Psoas muscle (tissue), 8 donors: ENCODE data around the gene FGF3. TPM values are rescaled to one million over a fixed set of nuclear protein-coding genes. Genes with fewer than 3 reads are reported as not detected.

Source experiments
- ATAC-seq, 4 donors: fragments of 200-7000 bp; cut with Tn5 transposase; one replicate each; pipeline ENCODE4 v1.9.1; 2020; ENCODE audit warnings: moderate library complexity in 3 of 4, mild to moderate bottlenecking in 2 of 4
- DNase-seq, 2 donors: peaks; one replicate each; pipeline ENCODE4 v3.0.0-alpha.2; 2020
- H3K27ac ChIP-seq: fragments of 200-600 bp; one replicate; pipeline ENCODE4 v1.8.0; 2022
- H3K27me3 ChIP-seq, 3 donors: fragments of 200-600 bp in 1 of 3; one replicate each; pipeline versions ENCODE4 v1.6.1 to v1.8.0; 2013 to 2022; ENCODE audit warnings: low read length in 2 of 3, mild to moderate bottlenecking in 2 of 3, moderate library complexity in 1 of 3; ENCODE audit not compliant: insufficient read depth in 3 of 3
- H3K36me3 ChIP-seq, 2 donors: fragments of 200-600 bp in 1 of 2; one replicate each; pipeline versions ENCODE4 v1.6.1 to v1.8.0; 2013 to 2022; ENCODE audit warnings: low read depth in 1 of 2, mild to moderate bottlenecking in 1 of 2, moderate library complexity in 1 of 2; ENCODE audit not compliant: insufficient read depth in 1 of 2
- H3K4me1 ChIP-seq: fragments of 200-600 bp; one replicate; pipeline ENCODE4 v1.8.0; 2022
- H3K4me3 ChIP-seq: fragments of 200-600 bp; one replicate; pipeline ENCODE4 v1.8.0; 2022; ENCODE audit warnings: mild to moderate bottlenecking
- H3K9me3 ChIP-seq: fragments of 200-600 bp; one replicate; pipeline ENCODE4 v1.8.0; 2022
- WGBS, 3 donors: extraction: QIAGEN DNeasy Blood & Tissue Kit; methylation state at CpG; one replicate each; pipeline versions ENCODE4 v1.1.6 to v1.1.7; 2013; 5-methylcytosine and 5-hydroxymethylcytosine counted together
- intact Hi-C, 2 donors: fragments of 100-400 bp; cut with DNase I; formaldehyde crosslinking; loops; one replicate each; pipeline versions ENCODE4 v1.11.0 to v1.14.2; 2022
- polyA plus RNA-seq, 3 donors: library from polyadenylated mRNA; stranded (reverse); fragments of 200-250 nt; gene quantifications; one replicate each; pipeline ENCODE4 v1.2.3, GENCODE V29; 2013
- total RNA-seq, 4 donors: library from RNA; stranded (reverse); fragmentation: NEBNext Ultra II Directional in 2 of 4; extraction: Animal tissue kit (Norgen Biotek cat#: 25700) in 2 of 4; gene quantifications; one replicate each; pipeline versions ENCODE4 v1.2.1 to v1.2.4, GENCODE V29; 2021 to 2023
- TF ChIP-seq, protein P1 (sequence below): fragments of 200-600 bp; IDR thresholded peaks from one replicate; pipeline ENCODE4 v1.8.0; 2022; ENCODE audit warnings: antibody characterized with exemption
- donor health status: healthy with polysubstance abuse.
- donor health status: DM: no; HTN: no; CAD: no; lungs with moderate emphysema.
- donor health status: Bipolar disorder and iron deficiency.
- donor health status: healthy.
- donor health status: DM: yes; HTN: yes; CAD: no.
- donor health status: DM: no; HTN: no; CAD: no.
- donor health status: DM: no; HTN: no; CAD: no.
- donor health status: DM: yes; HTN: yes; CAD: no.

Gene FGF3
- total and polyA plus RNA-seq, 7 donors = not detected

DNA sequence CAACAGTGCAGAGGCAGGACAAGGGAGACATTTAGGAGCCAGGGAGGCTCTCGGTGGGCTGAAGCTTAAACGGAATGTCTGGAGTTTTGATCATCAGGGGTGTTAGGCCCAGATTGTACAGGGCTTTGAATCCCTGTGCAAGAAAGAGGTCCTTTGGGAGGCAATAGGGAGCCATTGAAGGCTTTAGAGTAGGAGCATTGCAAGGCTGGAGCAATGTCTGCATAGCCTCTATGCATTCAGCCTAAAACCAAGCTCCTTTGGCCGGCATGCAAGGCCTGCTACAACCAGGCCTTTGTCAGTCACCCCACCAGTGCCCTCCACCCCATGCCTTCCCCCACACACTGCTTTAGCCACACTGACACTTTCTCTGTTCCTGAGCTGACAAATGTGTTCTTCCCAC lies 47.4 kb upstream of the FGF3 start:
- Histone ChIP-seq H3K9me3 (no peaks in the 10 kb centered on the region), H3K4me3 (no peak overlapping the region), H3K27me3 (peaks cover 0 to 42% (median 12%) of the 10 kb centered on the region in 3 donors), H3K36me3 (no peaks in the 10 kb centered on the region), H3K4me1 (no peaks in the 10 kb centered on the region), H3K27ac (no peak overlapping the region)
- intact Hi-C loops = no loop called here
- 89 to 94% (median 92%) methylated on average over 3 of the region's 3 CpGs for WGBS, 3 donors
- TF ChIP-seq, protein P1, sequence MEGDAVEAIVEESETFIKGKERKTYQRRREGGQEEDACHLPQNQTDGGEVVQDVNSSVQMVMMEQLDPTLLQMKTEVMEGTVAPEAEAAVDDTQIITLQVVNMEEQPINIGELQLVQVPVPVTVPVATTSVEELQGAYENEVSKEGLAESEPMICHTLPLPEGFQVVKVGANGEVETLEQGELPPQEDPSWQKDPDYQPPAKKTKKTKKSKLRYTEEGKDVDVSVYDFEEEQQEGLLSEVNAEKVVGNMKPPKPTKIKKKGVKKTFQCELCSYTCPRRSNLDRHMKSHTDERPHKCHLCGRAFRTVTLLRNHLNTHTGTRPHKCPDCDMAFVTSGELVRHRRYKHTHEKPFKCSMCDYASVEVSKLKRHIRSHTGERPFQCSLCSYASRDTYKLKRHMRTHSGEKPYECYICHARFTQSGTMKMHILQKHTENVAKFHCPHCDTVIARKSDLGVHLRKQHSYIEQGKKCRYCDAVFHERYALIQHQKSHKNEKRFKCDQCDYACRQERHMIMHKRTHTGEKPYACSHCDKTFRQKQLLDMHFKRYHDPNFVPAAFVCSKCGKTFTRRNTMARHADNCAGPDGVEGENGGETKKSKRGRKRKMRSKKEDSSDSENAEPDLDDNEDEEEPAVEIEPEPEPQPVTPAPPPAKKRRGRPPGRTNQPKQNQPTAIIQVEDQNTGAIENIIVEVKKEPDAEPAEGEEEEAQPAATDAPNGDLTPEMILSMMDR = no peak
- DNase-seq (no peak), ATAC-seq (no peak)

DNA sequence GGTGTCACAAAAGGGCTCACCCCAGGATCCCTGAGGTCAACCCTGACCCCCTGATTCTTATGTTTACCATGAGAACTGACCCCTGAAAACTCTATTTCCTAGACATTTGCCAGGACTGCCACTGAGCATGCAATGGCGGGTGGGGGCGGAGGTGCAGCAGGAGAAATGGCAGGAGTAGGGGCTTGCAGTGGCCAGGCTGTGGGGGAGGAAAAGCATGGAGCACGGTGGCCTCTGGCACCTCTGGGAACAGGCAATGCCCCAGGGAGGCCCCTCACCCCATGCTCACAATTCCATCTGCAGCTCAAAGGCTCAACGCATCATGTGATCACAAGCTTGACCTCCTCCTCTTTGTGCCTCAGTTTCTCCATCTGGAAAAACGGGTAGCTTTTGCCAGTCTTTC lies 46.5 kb upstream of the FGF3 start:
- ATAC-seq (no peak), DNase-seq (no peak)
- TF ChIP-seq, protein P1 = no peak
- H3K27ac ChIP-seq = no peak overlapping the region
- no peaks in the 10 kb centered on the region for H3K9me3 ChIP-seq
- no peaks in the 10 kb centered on the region for H3K4me1 ChIP-seq
- H3K4me3 ChIP-seq = no peak overlapping the region
- peaks cover 0 to 42% (median 12%) of the 10 kb centered on the region in 3 donors for H3K27me3 ChIP-seq
- intact Hi-C loops = no loop called here
- WGBS, 3 donors = 77 to 84% (median 82%) methylated on average over 5 of the region's 5 CpGs
- no peaks in the 10 kb centered on the region for H3K36me3 ChIP-seq

- H3K9me3 ChIP-seq = no peaks in the 10 kb centered on the region
- ATAC-seq (no peak), DNase-seq (no peak)
- no peaks in the 10 kb centered on the region for H3K4me1 ChIP-seq
- H3K27ac ChIP-seq = no peak overlapping the region
- TF ChIP-seq, protein P1 = no peak
- no peaks in the 10 kb centered on the region for H3K36me3 ChIP-seq
- H3K27me3 ChIP-seq = peaks cover 0 to 39% (median 12%) of the 10 kb centered on the region in 3 donors
- intact Hi-C loops = no loop called here
- 65 to 70% (median 65%) methylated on average over 26 to 27 of the region's 27 CpGs for WGBS, 3 donors
- H3K4me3 ChIP-seq = no peak overlapping the region
Measured at GRCh38 chr11:69864686-69865661, 45.8 kb upstream of the FGF3 start.

GRCh38 chr11:69863544-69864200 lies 44.5 kb upstream of the FGF3 start:
- Histone ChIP-seq H3K4me1 (no peaks in the 10 kb centered on the region), H3K27ac (no peak overlapping the region), H3K4me3 (no peak overlapping the region), H3K27me3 (peaks cover 0 to 34% (median 13%) of the 10 kb centered on the region in 3 donors), H3K36me3 (no peaks in the 10 kb centered on the region), H3K9me3 (no peaks in the 10 kb centered on the region)
- DNase-seq (no peak), ATAC-seq (no peak)
- whole genome bisulfite sequencing, 3 donors = 87 to 92% (median 87%) methylated on average over 14 to 17 of the region's 17 CpGs
- intact Hi-C loops = no loop called here
- TF ChIP-seq, protein P1 = no peak
